ENCODE data around the gene KLF16.
A peak's percentile ranks its signal among the peaks of the same experiment; 100 is the strongest.

Gene KLF16

DNA sequence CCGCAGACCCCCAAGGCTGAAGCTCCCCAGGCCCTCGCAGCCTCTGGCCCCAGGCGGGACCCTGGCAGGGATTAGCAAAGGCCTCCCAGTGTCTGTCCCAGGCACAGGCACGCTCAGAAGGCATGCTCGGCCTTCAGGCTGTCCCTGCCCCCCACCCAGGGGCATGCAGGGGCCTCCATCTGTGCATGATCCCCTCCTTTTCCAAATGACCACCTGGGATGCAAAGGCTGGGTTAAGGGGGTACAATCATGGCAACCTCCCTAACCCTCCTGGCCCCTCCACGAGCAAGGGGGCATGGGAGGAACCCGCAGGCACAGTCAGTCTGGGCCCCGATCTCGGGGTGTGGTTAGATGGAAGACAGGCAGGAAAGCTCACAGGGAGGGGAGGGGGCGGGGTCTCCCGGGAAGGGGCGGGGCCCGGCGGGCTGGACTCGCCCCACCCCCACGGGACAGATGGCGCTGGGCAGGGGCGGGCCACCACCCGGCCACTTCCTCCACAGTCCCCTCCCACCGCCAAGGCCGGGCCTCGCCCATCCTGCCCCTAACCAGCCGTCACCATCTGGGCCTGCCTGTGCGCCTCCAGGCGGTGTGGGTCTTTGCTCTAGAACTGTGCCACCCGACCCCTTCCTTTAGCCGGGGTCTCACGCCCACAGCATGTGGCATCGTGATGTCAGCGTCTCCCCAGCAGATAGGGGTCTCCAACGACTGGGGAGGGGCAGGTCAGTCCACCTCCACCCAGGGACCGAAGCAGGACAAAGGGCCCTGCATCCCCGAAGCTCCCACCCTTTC, 8.1 kb downstream of the KLF16 start:
- DNase-seq (ENCODE audit: low spot score): peak; percentile 83

- no peak for DNase-seq (ENCODE audit: low spot score)
These were observed 8.8 kb downstream of the KLF16 start for GRCh38 chr19:1854542-1855039.

DNA sequence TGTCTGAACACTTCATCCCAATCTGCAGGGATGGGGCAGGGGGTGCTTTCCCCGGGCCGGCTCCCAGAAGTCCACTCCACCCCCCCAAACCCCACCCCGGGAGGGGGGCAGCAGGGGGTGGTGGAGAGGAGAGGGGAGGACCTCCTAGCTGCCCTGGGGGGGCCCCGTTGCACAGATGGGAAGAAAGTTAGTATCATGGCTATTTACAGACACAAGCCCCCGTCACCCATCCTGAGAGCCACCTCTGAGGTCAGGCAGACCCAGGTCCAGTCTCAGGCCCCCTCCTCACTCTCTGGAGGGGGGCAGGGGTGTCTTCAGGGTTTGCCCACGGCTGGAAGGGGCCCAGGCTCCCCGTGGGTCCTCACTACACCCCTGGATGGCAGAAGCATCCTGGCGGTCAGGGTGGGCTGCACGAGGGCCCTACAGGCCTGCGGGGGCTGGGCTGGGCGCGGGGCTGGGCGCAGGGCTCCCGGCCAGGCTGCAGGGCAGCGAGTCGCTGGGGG, 9.3 kb downstream of the KLF16 start:
- no peak for DNase-seq (ENCODE audit: low spot score)

GRCh38 chr19:1853295-1854038, 9.9 kb downstream of the KLF16 start:
- DNase-seq (ENCODE audit: low spot score): peak; percentile 76

- DNase-seq (ENCODE audit: low spot score): no peak
These were observed 10.7 kb downstream of the KLF16 start for GRCh38 chr19:1852581-1853128.

GRCh38 chr19:1851654-1852580, 11.5 kb downstream of the KLF16 start:
- no peak for DNase-seq (ENCODE audit: low spot score)

DNA sequence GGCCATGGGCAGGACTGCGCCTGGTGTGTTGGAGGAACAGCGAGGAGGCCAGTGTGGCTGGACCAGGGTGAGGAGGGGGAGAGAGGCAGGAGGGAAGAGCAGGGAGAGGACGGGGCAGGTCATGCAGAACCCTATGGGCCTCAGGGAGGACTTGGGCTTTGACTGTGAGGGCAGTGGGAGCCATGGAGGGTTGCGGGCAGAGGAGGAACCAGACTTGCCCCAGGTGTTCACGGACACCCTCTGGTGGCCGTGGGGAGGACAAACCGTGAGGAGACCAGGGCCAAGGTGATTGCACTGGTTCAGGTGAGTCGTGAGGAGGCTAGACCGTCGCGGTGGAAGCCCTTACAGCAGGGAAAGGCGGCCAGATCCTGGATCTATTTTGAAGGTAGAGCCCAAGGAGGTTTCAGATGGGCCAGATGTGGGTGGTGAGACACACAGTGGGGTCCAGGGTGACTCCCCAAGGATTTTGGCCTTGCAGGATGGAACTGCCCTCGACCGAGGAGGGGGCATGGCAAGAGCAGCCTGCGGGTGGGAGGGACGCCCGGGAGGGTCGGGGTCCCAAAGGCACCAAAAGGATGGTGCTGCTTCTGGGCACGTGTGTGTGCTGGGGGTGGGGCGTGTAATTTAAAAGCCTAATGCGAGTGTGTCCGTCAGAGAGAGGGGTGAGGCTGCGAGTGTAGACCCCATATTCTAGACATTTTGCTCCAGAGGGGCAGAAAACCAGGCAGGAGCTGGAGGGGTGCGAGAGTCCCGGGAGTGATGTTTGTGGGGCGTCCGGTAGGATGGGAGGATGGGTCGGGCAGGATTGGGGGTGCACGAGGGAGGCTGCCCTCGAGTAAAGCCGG, 12.3 kb downstream of the KLF16 start:
- DNase-seq (ENCODE audit: low spot score): no peak

GRCh38 chr19:1849886-1850398, 13.4 kb downstream of the KLF16 start:
- DNase-seq (ENCODE audit: low spot score): no peak

- DNase-seq (ENCODE audit: low spot score): no peak
These were observed 14.3 kb downstream of the KLF16 start for GRCh38 chr19:1849132-1849474.

GRCh38 chr19:1848399-1849131, 14.8 kb downstream of the KLF16 start, which contains the start of gene REXO1:
TSS of gene REXO1 (minus strand) at chr19:1848483. CDS start at chr19:1848358, 125 bp downstream.
- peak; percentile 93 for DNase-seq (ENCODE audit: low spot score)

GRCh38 chr19:1847684-1848398, 15.5 kb downstream of the KLF16 start:
- DNase-seq (ENCODE audit: low spot score): no peak

DNA sequence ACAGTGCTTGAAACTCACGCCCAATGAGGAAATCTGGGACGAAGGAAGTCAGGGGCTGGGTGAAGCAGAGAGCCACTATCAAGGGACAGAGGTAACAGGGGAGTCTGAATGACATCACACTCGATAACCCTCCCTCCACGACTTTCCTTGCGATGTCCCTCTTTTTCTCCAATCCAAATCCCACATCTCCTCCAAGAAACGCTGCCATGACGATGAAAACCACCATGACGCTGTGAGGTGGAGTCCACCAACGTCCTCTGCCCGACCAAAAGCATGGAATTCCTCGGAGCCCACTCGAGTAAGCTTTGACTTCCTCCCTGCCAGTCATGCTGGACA, 16.1 kb downstream of the KLF16 start:
- DNase-seq (ENCODE audit: low spot score): no peak

DNA sequence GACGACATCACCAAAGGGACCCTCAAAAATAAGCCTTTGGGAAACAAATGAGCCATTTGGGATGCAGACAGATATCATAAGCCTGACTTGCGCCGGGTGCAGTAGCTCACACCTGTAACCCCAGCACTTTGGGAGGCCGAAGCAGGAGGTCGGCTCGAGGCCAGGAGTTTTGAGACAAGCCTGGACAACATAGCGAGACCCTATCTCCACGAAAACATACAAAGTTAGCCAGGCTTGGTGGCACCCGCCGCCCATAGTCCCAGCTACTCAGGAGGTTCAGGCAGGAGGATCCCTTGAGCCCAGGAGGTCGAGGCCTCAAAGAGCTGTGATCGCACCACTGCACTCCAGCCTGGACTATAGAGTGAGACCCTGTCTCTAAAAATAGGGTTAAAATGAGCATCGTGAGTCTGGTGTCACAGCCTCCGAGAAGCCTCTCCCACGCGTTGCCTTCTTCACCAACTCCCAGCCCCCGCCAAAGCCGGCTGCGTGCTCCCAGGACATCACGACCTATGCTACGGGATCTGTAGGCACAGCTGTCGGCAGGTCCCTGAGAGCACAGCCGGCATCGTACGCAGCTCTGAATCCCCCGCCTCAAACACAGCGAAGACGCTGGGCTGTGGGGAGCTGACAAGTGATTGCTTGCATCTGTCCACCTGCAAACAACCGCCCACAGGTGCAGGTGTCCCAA, 16.7 kb downstream of the KLF16 start:
- no peak for DNase-seq (ENCODE audit: low spot score)

DNA sequence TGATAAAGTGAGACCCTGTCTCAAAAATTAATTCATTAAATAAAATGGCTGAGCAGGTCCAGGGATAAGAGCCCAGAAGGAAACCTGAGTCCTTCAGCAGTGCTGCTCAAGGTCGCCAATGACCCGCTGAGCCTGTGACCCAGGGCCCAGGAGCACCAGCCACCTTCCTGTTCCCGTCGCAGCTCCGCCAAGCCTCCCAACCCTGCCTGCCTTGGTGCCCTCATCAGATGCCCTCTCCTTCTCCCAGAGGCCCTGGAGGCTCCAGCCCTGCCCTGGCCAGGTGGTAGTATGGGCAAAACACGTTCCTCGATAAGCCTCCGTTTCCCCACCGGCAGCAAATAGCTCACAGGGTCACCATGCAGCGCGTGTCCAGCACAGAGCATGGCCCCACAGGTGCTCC, 17.7 kb downstream of the KLF16 start:
- DNase-seq (ENCODE audit: low spot score): no peak

DNA sequence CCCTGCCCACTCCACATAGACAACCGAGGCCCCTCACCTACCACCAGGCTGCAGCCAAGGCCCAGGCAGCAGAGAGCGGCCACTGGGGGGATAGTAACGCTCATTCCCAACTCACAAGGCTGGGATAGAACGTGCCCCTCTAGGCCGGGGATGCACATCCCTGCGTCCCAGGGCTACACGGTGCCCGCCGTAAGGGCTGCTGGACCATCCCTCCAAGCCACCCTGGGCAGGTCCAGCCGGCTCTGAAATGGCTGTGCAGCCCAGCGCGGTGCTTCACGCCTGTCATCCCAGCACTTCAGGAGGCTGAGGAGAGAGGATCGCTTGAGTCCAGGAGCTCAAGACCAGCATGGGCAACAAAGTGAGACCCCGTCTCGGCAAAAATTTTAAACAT, 18.3 kb downstream of the KLF16 start:
- DNase-seq (ENCODE audit: low spot score): no peak

- no peak for DNase-seq (ENCODE audit: low spot score)
These were observed 18.8 kb downstream of the KLF16 start for GRCh38 chr19:1844513-1845124.

DNA sequence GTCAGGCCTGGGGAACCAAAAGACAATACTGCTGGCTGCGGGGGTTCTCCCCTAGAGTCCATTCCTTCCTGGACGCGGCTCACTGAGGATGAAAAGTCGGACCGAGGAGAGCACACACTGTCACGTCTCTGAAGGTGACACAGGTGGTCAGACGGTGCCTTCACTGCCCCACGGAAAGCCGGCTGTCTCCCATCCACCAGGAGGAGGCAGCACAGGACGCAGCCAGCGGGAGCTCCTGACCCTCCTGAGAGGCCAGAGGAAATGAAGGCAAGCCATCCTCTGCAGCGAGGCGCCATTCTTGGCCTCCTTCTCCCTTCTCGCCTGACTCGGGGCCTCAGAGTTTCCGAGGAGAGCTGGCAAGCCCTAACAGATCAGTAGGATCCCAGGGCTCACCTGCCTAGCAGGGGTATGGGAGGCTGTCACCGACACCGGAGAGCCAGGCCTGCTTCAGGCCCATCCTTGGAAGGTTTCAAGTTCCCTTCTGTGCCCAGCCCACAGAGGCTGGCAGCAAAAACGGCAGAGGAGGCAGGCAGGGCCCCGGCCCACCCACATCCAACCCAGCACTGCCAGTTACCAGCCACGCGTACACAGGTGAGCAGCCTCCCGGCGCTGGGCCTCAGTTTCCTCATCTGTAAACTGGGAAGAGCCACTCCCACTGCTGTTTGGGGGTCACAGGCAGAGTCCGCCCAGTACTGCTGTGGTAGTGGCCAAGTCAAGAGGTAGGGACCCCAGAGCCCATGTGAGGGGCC, 19.6 kb downstream of the KLF16 start:
- no peak for DNase-seq (ENCODE audit: low spot score)

GRCh38 chr19:1843116-1843515, 20.3 kb downstream of the KLF16 start:
- DNase-seq (ENCODE audit: low spot score): no peak

All from cerebellar cortex (tissue), 1 donor.